ENCODE data around the gene DEDD2. TPM values are rescaled to one million over a fixed set of nuclear protein-coding genes. Genes with fewer than 3 reads are reported as not detected.

Gene DEDD2
- total RNA-seq, 1 donor from 2014 or later, result 26.1 TPM

GRCh38 chr19:42152910-42153671 is 64.4 kb downstream of the DEDD2 start:
- ATAC-seq (ENCODE audit: low read depth), result no peak
- POLR2A ChIA-PET, result interaction anchor here (0.6 kb wide), 1 partner anchor 17 kb away, joined by 5 read pairs; no protein-coding TSS in a partner anchor
- peaks cover 39% of the 10 kb centered on the region for H3K4me1 Mint-ChIP-seq
- peaks cover 12% of the 10 kb centered on the region for H3K36me3 Mint-ChIP-seq (ENCODE audit: low read depth)
- intact Hi-C loops (cut with micrococcal nuclease), result no loop called here
- H3K27me3 Mint-ChIP-seq, result no peaks in the 10 kb centered on the region
- TF ChIP-seq CTCF (IDR thresholded peaks at IDR 0.05), result no peak
- H3K4me3 Mint-ChIP-seq, result no peak overlapping the region
- no peak for DNase-seq
- CTCF ChIA-PET, result no interaction called here
- H3K9me3 Mint-ChIP-seq, result no peaks in the 10 kb centered on the region
- H3K27ac Mint-ChIP-seq, result no peak overlapping the region

- Mint-ChIP-seq H3K27ac (no peak overlapping the region), H3K36me3 (ENCODE audit: low read depth) (peaks cover 15% of the 10 kb centered on the region), H3K9me3 (no peaks in the 10 kb centered on the region), H3K4me3 (no peak overlapping the region), H3K4me1 (peaks cover 39% of the 10 kb centered on the region), H3K27me3 (no peaks in the 10 kb centered on the region)
- CTCF ChIA-PET, result no interaction called here
- intact Hi-C loops (cut with micrococcal nuclease), result no loop called here
- TF ChIP-seq CTCF (IDR thresholded peaks at IDR 0.05), result no peak
- no peak for DNase-seq
- POLR2A ChIA-PET, result no interaction called here
- ATAC-seq (ENCODE audit: low read depth), result no peak
Measured at GRCh38 chr19:42151782-42152684, 65.4 kb downstream of the DEDD2 start.

- Mint-ChIP-seq H3K36me3 (ENCODE audit: low read depth) (peaks cover 17% of the 10 kb centered on the region), H3K4me1 (peaks cover 37% of the 10 kb centered on the region), H3K27me3 (no peaks in the 10 kb centered on the region), H3K9me3 (no peaks in the 10 kb centered on the region), H3K27ac (no peak overlapping the region), H3K4me3 (no peak overlapping the region)
- intact Hi-C loops (cut with micrococcal nuclease), result no loop called here
- ChIA-PET CTCF (no interaction called here), POLR2A (no interaction called here)
- DNase-seq, result no peak
- no peak for ATAC-seq (ENCODE audit: low read depth)
- TF ChIP-seq CTCF (IDR thresholded peaks at IDR 0.05), result no peak
Measured at GRCh38 chr19:42150911-42151361, 66.5 kb downstream of the DEDD2 start.

GRCh38 chr19:42150364-42150763 is 67.1 kb downstream of the DEDD2 start:
- Mint-ChIP-seq H3K36me3 (ENCODE audit: low read depth) (peaks cover 16% of the 10 kb centered on the region), H3K4me3 (no peak overlapping the region), H3K9me3 (no peaks in the 10 kb centered on the region), H3K27me3 (no peaks in the 10 kb centered on the region), H3K4me1 (peaks cover 32% of the 10 kb centered on the region), H3K27ac (no peak overlapping the region)
- TF ChIP-seq CTCF (IDR thresholded peaks at IDR 0.05), result no peak
- intact Hi-C loops (cut with micrococcal nuclease), result no loop called here
- ChIA-PET CTCF (interaction anchor here (0.8 kb wide), 1 partner anchor 18 kb away, joined by 3 read pairs; the partner anchor contains the start of gene POU2F2), POLR2A (interaction anchor here (0.6 kb wide), 1 partner anchor 66 kb away, joined by 3 read pairs; no protein-coding TSS in a partner anchor)
- DNase-seq (no peak), ATAC-seq (ENCODE audit: low read depth) (no peak)

Measured in activated B cell treated with CpG ODN at 0.5 μM for 24 hours (primary cell).